ENCODE results near the gene SPDYE4. TPM values are rescaled to one million over a fixed set of nuclear protein-coding genes. Genes with fewer than 3 reads are reported as not detected.

The SPDYE4 gene
- total RNA-seq, 1 experiment from 2014 or later: not detected

GRCh38 chr17:8701221-8701620, 57.1 kb downstream of the SPDYE4 start:
- ChIA-PET CTCF (no interaction called here), POLR2A (interaction anchor here (0.6 kb wide), 1 partner anchor 9 kb away, joined by 3 read pairs; no protein-coding TSS in a partner anchor)
- H3K36me3 ChIP-seq (ENCODE audit: control insufficient read depth, insufficient read depth, low read length): no peaks in the 10 kb centered on the region
- no peak for TF ChIP-seq TCF7L2 (IDR thresholded peaks at IDR 0.05; ENCODE audit: low read depth, low read length)
- TF ChIP-seq CTCF (IDR thresholded peaks at IDR 0.05): no peak
- no peak for TF ChIP-seq SIN3A (IDR thresholded peaks at IDR 0.05; ENCODE audit: borderline replicate concordance, insufficient read depth, low read depth, low read length)
- no peak for TF ChIP-seq POLR2AphosphoS5 (IDR thresholded peaks at IDR 0.05; ENCODE audit: low read depth, low read length)
- TF ChIP-seq REST (IDR thresholded peaks at IDR 0.05; ENCODE audit: insufficient read depth in 1 of 2, low read depth in 2 of 2, low read length in 1 of 2): no peak
- no peak overlapping the region for H3K27ac ChIP-seq (ENCODE audit: low read length)
- DNase-seq (ENCODE audit: low read depth, low spot score): no peak
- no peak overlapping the region for H3K4me3 ChIP-seq (ENCODE audit: low read depth in 2 of 2, low read length in 2 of 2)
- BruUV-seq (replicated peaks): no TSS peak
- in situ Hi-C loops (cut with HindIII; ENCODE audit: low pct_unique_long_range_greater_than_20kb, low sequenced_read_pairs) (no loop called here), intact Hi-C loops (cut with micrococcal nuclease; ENCODE audit: unreplicated experiment) (no loop called here)
- H3K4me1 ChIP-seq (ENCODE audit: control insufficient read depth, insufficient read depth, low read length): no peaks in the 10 kb centered on the region
- peaks cover 2% of the 10 kb centered on the region; the same call in 1 of the 2 replicates for H3K27me3 ChIP-seq (ENCODE audit: control insufficient read depth, insufficient read depth, low read length)
- no peak for ATAC-seq
- no peaks in the 10 kb centered on the region for H3K9me3 ChIP-seq (ENCODE audit: control insufficient read depth, insufficient read depth, low read depth, low read length)

Other genes starting within 250 kb of the SPDYE4 start
- 36.5 TPM for gene MYH10, start 127.8 kb downstream of the SPDYE4 start, total RNA-seq (2021; ENCODE audit: unreplicated experiment)
- not detected for gene CCDC42, start 13.7 kb downstream of the SPDYE4 start, total RNA-seq (2021; ENCODE audit: unreplicated experiment)
- gene MFSD6L, start 40.8 kb upstream of the SPDYE4 start, total RNA-seq (2021; ENCODE audit: unreplicated experiment): not detected
- not detected for gene PIK3R6, start 109.1 kb upstream of the SPDYE4 start, total RNA-seq (2021; ENCODE audit: unreplicated experiment)
- gene PIK3R5, start 207.2 kb upstream of the SPDYE4 start, total RNA-seq (2021; ENCODE audit: unreplicated experiment): 0.15 TPM